ELF-1 (cell line): Measurements from ENCODE around the gene PLEKHS1.
"Not testable (repeated sequence)": the region's sequence is repeated elsewhere in the genome, so short reads cannot be mapped to it uniquely, and the experiment has no call there.

Source experiments
- DNase-seq: peaks from one replicate; pipeline ENCODE4 v3.0.0-alpha.2; 2016; ENCODE audit warnings: low read depth, low spot score

Gene PLEKHS1

GRCh38 chr10:113740850-113741249 is 10.6 kb upstream of the PLEKHS1 start:
- DNase-seq = no peak

- no peak for DNase-seq
Measured at GRCh38 chr10:113742466-113742865, 9.0 kb upstream of the PLEKHS1 start.

GRCh38 chr10:113743594-113743993 is 7.9 kb upstream of the PLEKHS1 start:
- DNase-seq = no peak

- DNase-seq = no peak
Measured at GRCh38 chr10:113745374-113745773, 6.1 kb upstream of the PLEKHS1 start.

GRCh38 chr10:113746217-113746957 is 5.1 kb upstream of the PLEKHS1 start:
- DNase-seq = no peak

- DNase-seq = no peak
Measured at GRCh38 chr10:113752553-113752952, 1.1 kb downstream of the PLEKHS1 start.

- no peak for DNase-seq
Measured at GRCh38 chr10:113753020-113753692, 1.7 kb downstream of the PLEKHS1 start.

- DNase-seq = no peak
Measured at GRCh38 chr10:113754125-113754524, 2.6 kb downstream of the PLEKHS1 start.

GRCh38 chr10:113754768-113755167 is 3.3 kb downstream of the PLEKHS1 start:
- DNase-seq = no peak

- no peak for DNase-seq
Measured at GRCh38 chr10:113756940-113757543, 5.6 kb downstream of the PLEKHS1 start.

GRCh38 chr10:113762083-113762482 is 10.6 kb downstream of the PLEKHS1 start:
- no peak for DNase-seq

GRCh38 chr10:113764582-113764981 is 13.1 kb downstream of the PLEKHS1 start:
- no peak for DNase-seq

GRCh38 chr10:113765910-113766309 is 14.4 kb downstream of the PLEKHS1 start:
- no peak for DNase-seq

- DNase-seq = no peak
Measured at GRCh38 chr10:113767222-113767621, 15.7 kb downstream of the PLEKHS1 start.

GRCh38 chr10:113770346-113770745 is 18.9 kb downstream of the PLEKHS1 start:
- DNase-seq = no peak

- DNase-seq = not testable (repeated sequence)
Measured at GRCh38 chr10:113771131-113771530, 19.6 kb downstream of the PLEKHS1 start.

GRCh38 chr10:113775686-113776294 is 24.3 kb downstream of the PLEKHS1 start:
- no peak for DNase-seq

- DNase-seq = no peak
Measured at GRCh38 chr10:113776553-113776952, 25.1 kb downstream of the PLEKHS1 start.

GRCh38 chr10:113780681-113781250 is 29.3 kb downstream of the PLEKHS1 start:
- DNase-seq = peak; percentile 11

GRCh38 chr10:113782367-113782766 is 30.9 kb downstream of the PLEKHS1 start:
- DNase-seq = no peak

GRCh38 chr10:113782986-113783704 is 31.7 kb downstream of the PLEKHS1 start:
- no peak for DNase-seq
